PC-9 (cell line): ENCODE data around the gene TPX2. TPM values are rescaled to one million over a fixed set of nuclear protein-coding genes. Genes with fewer than 3 reads are reported as not detected.

Source experiments
- BruUV-seq: library from RNA; stranded (reverse); fragments of 400-500 nt; replicated peaks from 2 replicates; lab custom pipeline; 2021; lab: Mats Ljungman, UMichigan
- CTCF ChIA-PET: fragments of 300-600 bp; sonication (Branson Sonifier 250); formaldehyde crosslinking; loops from one replicate; lab custom pipeline; 2022; ENCODE audit warnings: antibody characterized with exemption; lab: Charles Lee
- POLR2A ChIA-PET: fragments of 300-600 bp; sonication (Branson Sonifier 250); formaldehyde crosslinking; loops from one replicate; lab custom pipeline; 2022; ENCODE audit warnings: antibody characterized with exemption; ENCODE audit not compliant: unreplicated experiment; lab: Charles Lee
- DNase-seq, 2 experiments: peaks; one replicate each; pipeline versions ENCODE4 v3.0.0 to v3.0.0-alpha.2; 2015 to 2022; ENCODE audit warnings: mixed read lengths in 1 of 2
- H2AFZ ChIP-seq: fragments of 200-600 bp; sonication (generic); 2 replicates; pipeline ENCODE4 v1.8.1; 2017; ENCODE audit warnings: antibody characterized with exemption
- H3F3A ChIP-seq: fragments of 200-600 bp; sonication (generic); 2 replicates; pipeline ENCODE4 v1.8.1; 2017; ENCODE audit warnings: antibody characterized with exemption, mild to moderate bottlenecking, low read depth; ENCODE audit not compliant: insufficient read depth
- H3K27ac ChIP-seq: fragments of 200-600 bp; sonication (generic); 2 replicates; pipeline ENCODE4 v1.6.1; 2016; ENCODE audit warnings: mixed run types
- H3K27me3 ChIP-seq: fragments of 200-600 bp; sonication (generic); 2 replicates; pipeline ENCODE4 v1.6.1; 2016; ENCODE audit warnings: low read depth, mixed run types; ENCODE audit not compliant: insufficient read depth
- H3K36me3 ChIP-seq: fragments of 200-600 bp; sonication (generic); 2 replicates; pipeline ENCODE4 v1.6.1; 2016; ENCODE audit warnings: low read depth, mixed run types
- H3K4me1 ChIP-seq: fragments of 200-600 bp; sonication (generic); replicated peaks from 2 replicates; pipeline ENCODE4 v1.6.1; 2016; ENCODE audit warnings: mixed run types; ENCODE audit not compliant: insufficient read depth
- H3K4me2 ChIP-seq: fragments of 200-600 bp; sonication (generic); 2 replicates; pipeline ENCODE4 v1.6.1; 2017; ENCODE audit warnings: mixed run types
- H3K4me3 ChIP-seq: fragments of 200-600 bp; sonication (generic); 2 replicates; pipeline ENCODE4 v1.6.1; 2016; ENCODE audit warnings: mixed run types
- H3K79me2 ChIP-seq: fragments of 200-600 bp; sonication (generic); 2 replicates; pipeline ENCODE4 v1.6.1; 2017; ENCODE audit warnings: low read depth, mixed run types
- H3K9me2 ChIP-seq: fragments of 200-600 bp; sonication (generic); 2 replicates; pipeline ENCODE4 v1.8.1; 2017; ENCODE audit warnings: mild to moderate bottlenecking; ENCODE audit not compliant: insufficient read depth
- H3K9me3 ChIP-seq: fragments of 200-600 bp; sonication (generic); 2 replicates; pipeline ENCODE4 v1.8.1; 2016; ENCODE audit warnings: low read depth; ENCODE audit not compliant: insufficient read depth
- H4K20me1 ChIP-seq: fragments of 200-600 bp; sonication (generic); 2 replicates; pipeline ENCODE4 v1.8.1; 2017; ENCODE audit not compliant: insufficient read depth
- EZH2 ChIP-seq: fragments of 200-600 bp; sonication (generic); IDR thresholded peaks from 2 replicates; pipeline ENCODE4 v1.8.0; 2017; ENCODE audit warnings: antibody characterized with exemption, low read depth
- intact Hi-C: fragments of 100-400 bp; cut with micrococcal nuclease; formaldehyde crosslinking; loops from one replicate; pipeline ENCODE4 v1.10.0; 2022; ENCODE audit not compliant: unreplicated experiment
- total RNA-seq: library from RNA; stranded (reverse); gene quantifications from 2 replicates; pipeline ENCODE4 v1.2.3, GENCODE V29; 2021
- TF ChIP-seq, protein P1 (sequence below): fragments of 200-600 bp; sonication (generic); conservative IDR thresholded peaks from 2 replicates; pipeline ENCODE4 v1.6.1; 2017; ENCODE audit warnings: mixed run types, antibody characterized with exemption, mild to moderate bottlenecking, moderate library complexity

Gene TPX2
- total RNA-seq, 1 experiment from 2014 or later, result 164 TPM

DNA sequence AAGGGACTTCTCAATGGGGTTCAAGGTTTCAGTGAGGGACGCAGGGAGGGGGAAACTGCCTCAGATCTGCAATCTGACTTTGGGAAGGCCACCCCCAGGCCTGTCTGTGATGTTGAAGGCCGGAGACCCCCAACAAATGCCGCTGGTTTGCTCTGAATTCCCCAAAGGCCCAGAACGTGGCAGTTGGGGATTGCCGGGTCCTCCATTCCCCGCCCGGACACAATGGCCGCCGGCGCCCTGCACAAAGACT lies 16.1 kb upstream of the TPX2 start:
- peaks cover 26% of the 10 kb centered on the region for H3K36me3 ChIP-seq
- peaks cover 53% of the 10 kb centered on the region for H3K79me2 ChIP-seq
- no peaks in the 10 kb centered on the region for H3K9me2 ChIP-seq
- peaks cover 21% of the 10 kb centered on the region for H3K4me1 ChIP-seq
- H3K4me3 ChIP-seq, result peak overlapping the region; percentile 88
- POLR2A ChIA-PET, result interaction anchor here (0.6 to 2.8 kb wide), 11 partner anchors 10 to 163 kb away, joined by 3 to 28 read pairs (median 4); no protein-coding TSS in a partner anchor
- H3K9me3 ChIP-seq, result no peaks in the 10 kb centered on the region
- no peaks in the 10 kb centered on the region for H3K27me3 ChIP-seq
- H3K4me2 ChIP-seq, result peak overlapping the region; percentile 97
- peaks cover 67% of the 10 kb centered on the region for H3F3A ChIP-seq
- CTCF ChIA-PET, result interaction anchor here (0.8 to 3.6 kb wide), 15 partner anchors 10 to 220 kb away, joined by 3 to 112 read pairs (median 10); partner anchors contain the start of gene TPX2
- TSS peak; percentile 29 for BruUV-seq
- intact Hi-C loops, result loop anchor here (1.0 to 2.0 kb wide), 5 partner anchors 45 to 162 kb away; no protein-coding TSS in a partner anchor
- TF ChIP-seq EZH2, result no peak
- TF ChIP-seq, protein P1, sequence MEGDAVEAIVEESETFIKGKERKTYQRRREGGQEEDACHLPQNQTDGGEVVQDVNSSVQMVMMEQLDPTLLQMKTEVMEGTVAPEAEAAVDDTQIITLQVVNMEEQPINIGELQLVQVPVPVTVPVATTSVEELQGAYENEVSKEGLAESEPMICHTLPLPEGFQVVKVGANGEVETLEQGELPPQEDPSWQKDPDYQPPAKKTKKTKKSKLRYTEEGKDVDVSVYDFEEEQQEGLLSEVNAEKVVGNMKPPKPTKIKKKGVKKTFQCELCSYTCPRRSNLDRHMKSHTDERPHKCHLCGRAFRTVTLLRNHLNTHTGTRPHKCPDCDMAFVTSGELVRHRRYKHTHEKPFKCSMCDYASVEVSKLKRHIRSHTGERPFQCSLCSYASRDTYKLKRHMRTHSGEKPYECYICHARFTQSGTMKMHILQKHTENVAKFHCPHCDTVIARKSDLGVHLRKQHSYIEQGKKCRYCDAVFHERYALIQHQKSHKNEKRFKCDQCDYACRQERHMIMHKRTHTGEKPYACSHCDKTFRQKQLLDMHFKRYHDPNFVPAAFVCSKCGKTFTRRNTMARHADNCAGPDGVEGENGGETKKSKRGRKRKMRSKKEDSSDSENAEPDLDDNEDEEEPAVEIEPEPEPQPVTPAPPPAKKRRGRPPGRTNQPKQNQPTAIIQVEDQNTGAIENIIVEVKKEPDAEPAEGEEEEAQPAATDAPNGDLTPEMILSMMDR, result peak; percentile 41; the same call in 1 of the 2 replicates
- H4K20me1 ChIP-seq, result no peaks in the 10 kb centered on the region
- DNase-seq, result no peak
- H2AFZ ChIP-seq, result peak overlapping the region; percentile 68; the same call in 1 of the 2 replicates
- H3K27ac ChIP-seq, result peak overlapping the region; percentile 99

DNA sequence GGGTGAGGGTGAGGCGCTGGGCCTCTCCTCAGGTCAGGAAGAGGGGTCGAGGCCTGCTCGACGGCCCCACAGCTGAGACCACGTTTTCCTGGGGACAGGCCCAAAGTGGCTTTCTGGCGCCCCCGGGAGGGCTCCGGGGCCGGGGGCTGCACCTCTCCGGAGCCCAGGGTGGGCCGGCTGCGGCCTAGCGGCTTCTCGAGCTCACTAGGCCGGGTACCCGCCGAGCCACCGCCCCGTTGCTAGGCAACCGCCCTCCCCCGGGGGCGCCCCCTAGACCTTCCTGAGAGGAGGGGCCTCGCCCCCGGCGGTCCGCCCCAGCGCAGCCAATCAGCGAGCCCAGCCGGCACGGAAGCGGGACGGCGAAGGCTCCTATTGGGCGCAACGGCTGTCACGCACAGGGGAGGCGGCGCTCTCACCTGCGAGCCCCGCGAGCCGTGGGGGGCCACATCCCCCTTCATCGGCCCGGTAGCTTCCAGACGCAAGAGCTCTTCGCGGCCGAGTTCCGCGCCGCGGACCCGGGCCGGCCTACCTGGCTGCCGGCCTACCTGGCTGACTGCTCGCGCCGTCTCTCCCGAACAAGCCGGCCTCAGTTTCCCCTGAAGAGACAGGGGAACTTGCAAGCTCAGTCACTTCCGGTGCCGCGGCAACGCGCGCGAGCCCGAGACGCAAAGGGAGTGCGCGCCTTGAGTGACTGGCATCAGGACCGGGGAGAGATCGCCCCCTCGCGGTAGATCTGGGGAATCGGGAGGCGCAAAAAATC lies 15.6 kb upstream of the TPX2 start:
- peaks cover 69% of the 10 kb centered on the region for H3F3A ChIP-seq
- BruUV-seq, result no TSS peak
- H3K9me3 ChIP-seq, result no peaks in the 10 kb centered on the region
- no peaks in the 10 kb centered on the region for H4K20me1 ChIP-seq
- H3K9me2 ChIP-seq, result no peaks in the 10 kb centered on the region
- no peaks in the 10 kb centered on the region for H3K27me3 ChIP-seq
- ChIA-PET POLR2A (interaction anchor here (0.5 to 2.8 kb wide), 15 partner anchors 10 to 163 kb away, joined by 3 to 28 read pairs (median 4); no protein-coding TSS in a partner anchor), CTCF (interaction anchor here (0.6 to 3.6 kb wide), 21 partner anchors 11 to 220 kb away, joined by 3 to 112 read pairs (median 7); partner anchors contain the start of gene TPX2)
- H3K27ac ChIP-seq, result peak overlapping the region; percentile 99
- TF ChIP-seq EZH2, result no peak
- TF ChIP-seq, protein P1, result peak; percentile 94
- intact Hi-C loops, result loop anchor here (1.0 to 2.0 kb wide), 6 partner anchors 45 to 263 kb away; no protein-coding TSS in a partner anchor
- peak overlapping the region; percentile 88 for H3K4me3 ChIP-seq
- peaks cover 48% of the 10 kb centered on the region for H3K79me2 ChIP-seq
- peak overlapping the region; percentile 97 for H3K4me2 ChIP-seq
- H3K36me3 ChIP-seq, result peaks cover 26% of the 10 kb centered on the region
- H2AFZ ChIP-seq, result peak overlapping the region; percentile 72
- DNase-seq, result peak; percentile 86 to 99
- peaks cover 19% of the 10 kb centered on the region for H3K4me1 ChIP-seq

DNA sequence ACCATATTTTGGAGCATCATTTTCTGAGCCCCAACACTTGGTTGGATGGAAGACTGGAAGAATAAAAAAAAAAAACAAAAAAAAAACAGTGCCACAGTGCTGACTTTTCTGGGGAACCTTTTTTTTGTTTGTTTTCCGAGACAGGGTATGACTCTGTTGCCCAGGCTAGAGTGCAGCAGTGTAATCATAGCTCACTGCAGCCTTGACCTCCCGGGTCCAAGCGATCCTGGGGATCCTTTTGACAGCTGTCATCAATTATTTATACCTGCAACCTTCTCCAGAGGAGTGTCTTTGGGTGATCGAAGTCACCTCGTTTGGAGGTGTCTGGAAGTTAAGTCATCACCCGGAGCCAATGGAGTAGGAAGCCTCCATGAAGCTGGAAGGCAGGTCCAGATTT lies 7.8 kb upstream of the TPX2 start:
- Histone ChIP-seq H3K36me3 (no peaks in the 10 kb centered on the region), H3K79me2 (no peaks in the 10 kb centered on the region), H4K20me1 (no peaks in the 10 kb centered on the region), H3K4me1 (peaks cover 26% of the 10 kb centered on the region), H3K9me3 (no peaks in the 10 kb centered on the region), H2AFZ (peak overlapping the region; percentile 56), H3F3A (peaks cover 46% of the 10 kb centered on the region), H3K27me3 (no peaks in the 10 kb centered on the region), H3K27ac (peak overlapping the region; percentile 46), H3K4me2 (peak overlapping the region; percentile 54), H3K4me3 (peak overlapping the region; percentile 19; the same call in 1 of the 2 replicates), H3K9me2 (no peaks in the 10 kb centered on the region)
- BruUV-seq, result no TSS peak
- intact Hi-C loops, result no loop called here
- POLR2A ChIA-PET, result no interaction called here
- TF ChIP-seq, protein P1, result no peak
- no peak for TF ChIP-seq EZH2
- no peak for DNase-seq
- CTCF ChIA-PET, result interaction anchor here (0.7 kb wide), 2 partner anchors 13 to 31 kb away, joined by 5 to 7 read pairs; no protein-coding TSS in a partner anchor
